ENCODE measurements around the gene CHST15. TPM values are rescaled to one million over a fixed set of nuclear protein-coding genes. Genes with fewer than 3 reads are reported as not detected.

CHST15 gene
- total and polyA plus RNA-seq, 2 of the 4 experiments (the other 2 are of a cell fraction) = 0.14 to 0.18 TPM

- H2AK5ac ChIP-seq (ENCODE audit: low read depth, low read length) = no peak overlapping the region
- POLR2A ChIA-PET (ENCODE audit: unreplicated experiment) = no interaction called here
- no peaks in the 10 kb centered on the region for H3K36me3 ChIP-seq (ENCODE audit: control insufficient read depth, insufficient read depth, low read length)
- no peak overlapping the region for H3K23ac ChIP-seq (ENCODE audit: low read depth, low read length)
- no peak overlapping the region for H2AFZ ChIP-seq (replicated peaks; ENCODE audit: low read length, poor library complexity)
- H2BK15ac ChIP-seq (ENCODE audit: low read depth, low read length) = no peak overlapping the region
- H3K4me1 ChIP-seq (ENCODE audit: control insufficient read depth, insufficient read depth, low read length) = no peaks in the 10 kb centered on the region
- no peak for DNase-seq
- no peak overlapping the region for H4K8ac ChIP-seq (ENCODE audit: low read depth in 2 of 2, low read length in 2 of 2)
- H3K27ac ChIP-seq (ENCODE audit: insufficient read depth, low read length) = no peak overlapping the region
- H3K4me3 ChIP-seq (ENCODE audit: insufficient read depth, low read depth, low read length) = no peak overlapping the region
- H3K18ac ChIP-seq (ENCODE audit: low read depth, low read length) = no peak overlapping the region
- no peak overlapping the region for H2BK5ac ChIP-seq (ENCODE audit: low read depth, low read length, poor library complexity, severe bottlenecking)
- H3K4ac ChIP-seq (ENCODE audit: low read depth, low read length) = no peak overlapping the region
- H4K5ac ChIP-seq (ENCODE audit: low read depth, low read length) = no peak overlapping the region
- CTCF ChIA-PET = no interaction called here
- H3K14ac ChIP-seq (replicated peaks; ENCODE audit: low read depth, low read length) = no peak overlapping the region
- no peak overlapping the region for H2BK20ac ChIP-seq (ENCODE audit: low read depth, low read length)
- in situ Hi-C loops (cut with MboI; ENCODE audit: low sequenced_read_pairs) (no loop called here), dilution Hi-C loops (cut with HindIII; ENCODE audit: low sequenced_read_pairs, unreplicated experiment) (no loop called here), intact Hi-C loops (cut with micrococcal nuclease) (no loop called here)
- no peaks in the 10 kb centered on the region for H3K27me3 ChIP-seq (ENCODE audit: control insufficient read depth, insufficient read depth, low read length)
- peaks cover 6% of the 10 kb centered on the region; the same call in 1 of the 2 replicates for H3K9me3 ChIP-seq (ENCODE audit: control insufficient read depth, insufficient read depth, low read length)
- H3K56ac ChIP-seq (ENCODE audit: extremely low read depth, insufficient read depth, low read length) = no peak overlapping the region
- no peak overlapping the region for H4K91ac ChIP-seq (ENCODE audit: insufficient read depth, low read depth, low read length)
- no peaks in the 10 kb centered on the region for H4K20me1 ChIP-seq (ENCODE audit: insufficient read depth, low read length)
- H3K79me1 ChIP-seq (ENCODE audit: low read depth in 1 of 2, low read length in 2 of 2) = no peaks in the 10 kb centered on the region
- no peak overlapping the region for H2BK120ac ChIP-seq (ENCODE audit: low read depth, low read length)
- H2AK9ac ChIP-seq (replicated peaks; ENCODE audit: low read depth, low read length, poor library complexity) = no peak overlapping the region
- no peaks in the 10 kb centered on the region for H3K9me1 ChIP-seq (ENCODE audit: insufficient read depth, low read length)
- BruUV-seq (replicated peaks) = no TSS peak
- no peak overlapping the region for H3K9ac ChIP-seq (ENCODE audit: low read depth, low read length)
- WGBS, 2 experiments (ENCODE audit: extremely low coverage in 2 of 2, insufficient read length in 1 of 2) = 20% methylated on average over 1 of the region's 7 CpGs; no CpG with 5 or more reads in 1 of the 2 experiments
- TF ChIP-seq ELK1 (IDR thresholded peaks at IDR 0.05; ENCODE audit: borderline replicate concordance, low read depth, low read length) (no peak), NFE2L2 (IDR thresholded peaks at IDR 0.05; ENCODE audit: low read depth, low read length) (no peak), SMC3 (IDR thresholded peaks at IDR 0.05; ENCODE audit: low read depth, low read length) (no peak), RAD21 (IDR thresholded peaks at IDR 0.05; ENCODE audit: low read length) (no peak), MAFK (IDR thresholded peaks at IDR 0.05; ENCODE audit: low read depth, low read length) (no peak), CHD1 (IDR thresholded peaks at IDR 0.05; ENCODE audit: low read depth, low read length) (no peak), BHLHE40 (IDR thresholded peaks at IDR 0.05; ENCODE audit: low read depth, low read length) (no peak), POLR2A (IDR thresholded peaks at IDR 0.05; ENCODE audit: low read depth, low read length) (no peak), RFX5 (IDR thresholded peaks at IDR 0.05; ENCODE audit: low read depth, low read length) (no peak), MAZ (IDR thresholded peaks at IDR 0.05; ENCODE audit: borderline replicate concordance, low read depth, low read length) (no peak), MXI1 (IDR thresholded peaks at IDR 0.05; ENCODE audit: borderline replicate concordance, low read depth, low read length) (no peak), FOS (IDR thresholded peaks at IDR 0.05; ENCODE audit: low read depth, low read length) (no peak), CEBPB (IDR thresholded peaks at IDR 0.05; ENCODE audit: low read depth, low read length) (no peak), RCOR1 (IDR thresholded peaks at IDR 0.05; ENCODE audit: insufficient replicate concordance, low read length) (no peak)
- TF ChIP-seq, protein P1, sequence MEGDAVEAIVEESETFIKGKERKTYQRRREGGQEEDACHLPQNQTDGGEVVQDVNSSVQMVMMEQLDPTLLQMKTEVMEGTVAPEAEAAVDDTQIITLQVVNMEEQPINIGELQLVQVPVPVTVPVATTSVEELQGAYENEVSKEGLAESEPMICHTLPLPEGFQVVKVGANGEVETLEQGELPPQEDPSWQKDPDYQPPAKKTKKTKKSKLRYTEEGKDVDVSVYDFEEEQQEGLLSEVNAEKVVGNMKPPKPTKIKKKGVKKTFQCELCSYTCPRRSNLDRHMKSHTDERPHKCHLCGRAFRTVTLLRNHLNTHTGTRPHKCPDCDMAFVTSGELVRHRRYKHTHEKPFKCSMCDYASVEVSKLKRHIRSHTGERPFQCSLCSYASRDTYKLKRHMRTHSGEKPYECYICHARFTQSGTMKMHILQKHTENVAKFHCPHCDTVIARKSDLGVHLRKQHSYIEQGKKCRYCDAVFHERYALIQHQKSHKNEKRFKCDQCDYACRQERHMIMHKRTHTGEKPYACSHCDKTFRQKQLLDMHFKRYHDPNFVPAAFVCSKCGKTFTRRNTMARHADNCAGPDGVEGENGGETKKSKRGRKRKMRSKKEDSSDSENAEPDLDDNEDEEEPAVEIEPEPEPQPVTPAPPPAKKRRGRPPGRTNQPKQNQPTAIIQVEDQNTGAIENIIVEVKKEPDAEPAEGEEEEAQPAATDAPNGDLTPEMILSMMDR (conservative IDR thresholded peaks at IDR 0.05; ENCODE audit: low read depth, low read length) = no peak
- TF ChIP-seq, protein P2, sequence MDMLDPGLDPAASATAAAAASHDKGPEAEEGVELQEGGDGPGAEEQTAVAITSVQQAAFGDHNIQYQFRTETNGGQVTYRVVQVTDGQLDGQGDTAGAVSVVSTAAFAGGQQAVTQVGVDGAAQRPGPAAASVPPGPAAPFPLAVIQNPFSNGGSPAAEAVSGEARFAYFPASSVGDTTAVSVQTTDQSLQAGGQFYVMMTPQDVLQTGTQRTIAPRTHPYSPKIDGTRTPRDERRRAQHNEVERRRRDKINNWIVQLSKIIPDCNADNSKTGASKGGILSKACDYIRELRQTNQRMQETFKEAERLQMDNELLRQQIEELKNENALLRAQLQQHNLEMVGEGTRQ (IDR thresholded peaks at IDR 0.05; ENCODE audit: low read depth, low read length) = no peak
- no peak overlapping the region for H3K4me2 ChIP-seq (ENCODE audit: low read depth, low read length)
- ATAC-seq (ENCODE audit: low read depth) = no peak
Measured at GRCh38 chr10:124012991-124013390, 80.4 kb downstream of the CHST15 start.

Measured in IMR-90 (cell line).